Stomach (tissue), 4 donors: ENCODE data around the gene LIFR.

Source experiments
- EP300 ChIP-seq: sonication (generic); formaldehyde crosslinking; IDR thresholded peaks from one replicate; pipeline ENCODE4 v1.6.1; 2017; ENCODE audit warnings: antibody characterized with exemption
- POLR2AphosphoS5 ChIP-seq, 3 donors: sonication (generic); formaldehyde crosslinking; IDR thresholded peaks; one replicate each; pipeline ENCODE4 v1.6.1; 2016; ENCODE audit warnings: antibody characterized with exemption in 3 of 3
- TF ChIP-seq, protein P1 (sequence below), 7 experiments: fragments of 450-650 bp in 4 of 7; fragments of 200-600 bp in 3 of 7; sonication (generic) in 3 of 7; IDR thresholded peaks; one replicate each; pipeline ENCODE4 v1.5.1; 2016 to 2019; ENCODE audit warnings: antibody characterized with exemption in 7 of 7, control low read depth in 2 of 7, mild to moderate bottlenecking in 1 of 7

GRCh38 chr5:38541174-38541725, 15.2 kb downstream of the LIFR start:
- TF ChIP-seq, protein P1, sequence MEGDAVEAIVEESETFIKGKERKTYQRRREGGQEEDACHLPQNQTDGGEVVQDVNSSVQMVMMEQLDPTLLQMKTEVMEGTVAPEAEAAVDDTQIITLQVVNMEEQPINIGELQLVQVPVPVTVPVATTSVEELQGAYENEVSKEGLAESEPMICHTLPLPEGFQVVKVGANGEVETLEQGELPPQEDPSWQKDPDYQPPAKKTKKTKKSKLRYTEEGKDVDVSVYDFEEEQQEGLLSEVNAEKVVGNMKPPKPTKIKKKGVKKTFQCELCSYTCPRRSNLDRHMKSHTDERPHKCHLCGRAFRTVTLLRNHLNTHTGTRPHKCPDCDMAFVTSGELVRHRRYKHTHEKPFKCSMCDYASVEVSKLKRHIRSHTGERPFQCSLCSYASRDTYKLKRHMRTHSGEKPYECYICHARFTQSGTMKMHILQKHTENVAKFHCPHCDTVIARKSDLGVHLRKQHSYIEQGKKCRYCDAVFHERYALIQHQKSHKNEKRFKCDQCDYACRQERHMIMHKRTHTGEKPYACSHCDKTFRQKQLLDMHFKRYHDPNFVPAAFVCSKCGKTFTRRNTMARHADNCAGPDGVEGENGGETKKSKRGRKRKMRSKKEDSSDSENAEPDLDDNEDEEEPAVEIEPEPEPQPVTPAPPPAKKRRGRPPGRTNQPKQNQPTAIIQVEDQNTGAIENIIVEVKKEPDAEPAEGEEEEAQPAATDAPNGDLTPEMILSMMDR (IDR thresholded peaks at IDR 0.05), result no peak
- no peak for TF ChIP-seq EP300
- TF ChIP-seq POLR2AphosphoS5 (IDR thresholded peaks at IDR 0.05), result no peak
